ENCODE measurements around the gene ADARB2.

DNA sequence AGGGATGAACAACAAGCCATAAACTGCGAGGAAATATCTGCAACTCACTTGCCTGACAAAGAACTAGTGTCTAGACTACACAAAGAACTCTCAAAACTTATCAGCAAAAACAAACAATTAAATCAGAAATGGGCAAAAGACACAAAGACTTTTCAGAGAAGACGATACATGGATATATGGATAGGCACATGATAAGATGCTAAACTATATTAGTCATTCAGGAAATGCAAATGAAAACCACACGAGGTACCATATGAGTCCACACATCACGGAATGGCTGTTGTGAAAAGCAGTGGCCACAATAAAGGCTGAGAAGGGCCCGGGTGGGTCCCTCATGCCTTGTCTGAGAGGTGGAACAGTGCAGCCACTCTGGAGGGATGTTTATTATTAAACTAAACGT is 413.4 kb downstream of the ADARB2 start:
- TF ChIP-seq, protein P1, sequence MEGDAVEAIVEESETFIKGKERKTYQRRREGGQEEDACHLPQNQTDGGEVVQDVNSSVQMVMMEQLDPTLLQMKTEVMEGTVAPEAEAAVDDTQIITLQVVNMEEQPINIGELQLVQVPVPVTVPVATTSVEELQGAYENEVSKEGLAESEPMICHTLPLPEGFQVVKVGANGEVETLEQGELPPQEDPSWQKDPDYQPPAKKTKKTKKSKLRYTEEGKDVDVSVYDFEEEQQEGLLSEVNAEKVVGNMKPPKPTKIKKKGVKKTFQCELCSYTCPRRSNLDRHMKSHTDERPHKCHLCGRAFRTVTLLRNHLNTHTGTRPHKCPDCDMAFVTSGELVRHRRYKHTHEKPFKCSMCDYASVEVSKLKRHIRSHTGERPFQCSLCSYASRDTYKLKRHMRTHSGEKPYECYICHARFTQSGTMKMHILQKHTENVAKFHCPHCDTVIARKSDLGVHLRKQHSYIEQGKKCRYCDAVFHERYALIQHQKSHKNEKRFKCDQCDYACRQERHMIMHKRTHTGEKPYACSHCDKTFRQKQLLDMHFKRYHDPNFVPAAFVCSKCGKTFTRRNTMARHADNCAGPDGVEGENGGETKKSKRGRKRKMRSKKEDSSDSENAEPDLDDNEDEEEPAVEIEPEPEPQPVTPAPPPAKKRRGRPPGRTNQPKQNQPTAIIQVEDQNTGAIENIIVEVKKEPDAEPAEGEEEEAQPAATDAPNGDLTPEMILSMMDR (IDR thresholded peaks at IDR 0.05), result no peak
- no peak for TF ChIP-seq POLR2A (IDR thresholded peaks at IDR 0.05)

Measured in testis (tissue), 2 donors.